HepG2 (cell line): Measurements from ENCODE around the gene CCDC117. TPM values are rescaled to one million over a fixed set of nuclear protein-coding genes. Genes with fewer than 3 reads are reported as not detected.

Experiments used
- AHR ChIP-seq: IDR thresholded peaks from 2 replicates; pipeline ENCODE4 v1.6.1; 2018; ENCODE audit warnings: missing genetic modification reagents, missing compliant biosample characterization
- ARHGAP35 ChIP-seq: sonication (generic); formaldehyde crosslinking; IDR thresholded peaks from 2 replicates; pipeline ENCODE4 v1.9.0; 2022; ENCODE audit warnings: mild to moderate bottlenecking, inconsistent platforms, moderate library complexity, missing genetic modification reagents, borderline replicate concordance
- BCLAF1 ChIP-seq: fragments of 450-650 bp; IDR thresholded peaks from 2 replicates; pipeline ENCODE4 v1.6.1; 2017; ENCODE audit warnings: mild to moderate bottlenecking
- CBFB ChIP-seq: sonication (generic); formaldehyde crosslinking; IDR thresholded peaks from 2 replicates; pipeline ENCODE4 v1.4.0; 2020; ENCODE audit warnings: missing genetic modification reagents
- CHD4 ChIP-seq: fragments of 200-600 bp; sonication (generic); IDR thresholded peaks from 2 replicates; pipeline ENCODE4 v1.7.0; 2017; ENCODE audit warnings: mild to moderate bottlenecking, low read length, borderline replicate concordance
- ETV6 ChIP-seq: sonication (generic); formaldehyde crosslinking; conservative IDR thresholded peaks from 2 replicates; pipeline ENCODE4 v1.4.0; 2020; ENCODE audit warnings: missing genetic modification reagents
- FOXK2 ChIP-seq: fragments of 450-650 bp; IDR thresholded peaks from 2 replicates; pipeline ENCODE4 v1.6.1; 2016
- GATA4 ChIP-seq: sonication (generic); IDR thresholded peaks from 2 replicates; pipeline ENCODE4 v1.6.1; 2016; ENCODE audit warnings: antibody characterized with exemption, low read depth, borderline replicate concordance
- GRHL1 ChIP-seq: sonication (generic); formaldehyde crosslinking; conservative IDR thresholded peaks from 2 replicates; pipeline ENCODE4 v1.8.0; 2022; ENCODE audit warnings: missing genetic modification reagents
- KLF12 ChIP-seq: sonication (generic); formaldehyde crosslinking; IDR thresholded peaks from 2 replicates; pipeline ENCODE4 v1.4.0; 2020; ENCODE audit warnings: missing genetic modification reagents, borderline replicate concordance
- NR2F6 ChIP-seq, 2 experiments: IDR thresholded peaks; 2 replicates each; pipeline ENCODE4 v1.6.1; 2016; ENCODE audit warnings: antibody characterized with exemption in 1 of 2, mild to moderate bottlenecking in 1 of 2
- PATZ1 ChIP-seq: sonication (generic); formaldehyde crosslinking; IDR thresholded peaks from 2 replicates; pipeline ENCODE4 v1.4.0; 2020; ENCODE audit warnings: missing genetic modification reagents
- SMAD3 ChIP-seq: sonication (generic); formaldehyde crosslinking; IDR thresholded peaks from 2 replicates; pipeline ENCODE4 v1.4.0; 2020; ENCODE audit warnings: missing genetic modification reagents
- SRSF1 ChIP-seq: fragments of 200-400 bp; formaldehyde crosslinking; optimal IDR thresholded peaks from 2 replicates; pipeline ENCODE3; 2017; ENCODE audit warnings: mild to moderate bottlenecking, low read depth, low read length, moderate library complexity
- STAG1 ChIP-seq: sonication (generic); formaldehyde crosslinking; IDR thresholded peaks from 2 replicates; pipeline ENCODE4 v1.4.0; 2020; ENCODE audit warnings: missing genetic modification reagents
- TAF15 ChIP-seq: fragments of 200-400 bp; formaldehyde crosslinking; IDR thresholded peaks from one replicate; pipeline ENCODE4 v1.6.1; 2018; ENCODE audit warnings: mild to moderate bottlenecking, low read depth, low read length; ENCODE audit not compliant: poor library complexity, severe bottlenecking
- TFDP1 ChIP-seq: IDR thresholded peaks from 2 replicates; pipeline ENCODE4 v1.6.1; 2016; ENCODE audit warnings: missing compliant biosample characterization, missing genetic modification reagents, borderline replicate concordance
- THAP7 ChIP-seq: sonication (generic); formaldehyde crosslinking; IDR thresholded peaks from 2 replicates; pipeline ENCODE4 v1.8.1; 2023; ENCODE audit warnings: mild to moderate bottlenecking, missing genetic modification reagents
- ZNF17 ChIP-seq: sonication (generic); formaldehyde crosslinking; IDR thresholded peaks from 2 replicates; pipeline ENCODE4 v1.5.0; 2020; ENCODE audit warnings: mild to moderate bottlenecking, missing genetic modification reagents
- ZNF205 ChIP-seq: IDR thresholded peaks from 2 replicates; pipeline ENCODE4 v1.6.1; 2018; ENCODE audit warnings: missing biosample characterization, missing genetic modification reagents
- ZNF335 ChIP-seq: sonication (generic); formaldehyde crosslinking; IDR thresholded peaks from 2 replicates; pipeline ENCODE4 v1.4.0; 2020; ENCODE audit warnings: missing genetic modification reagents
- ZNF543 ChIP-seq: sonication (generic); formaldehyde crosslinking; IDR thresholded peaks from 2 replicates; pipeline ENCODE4 v1.4.0; 2020; ENCODE audit warnings: mild to moderate bottlenecking, missing genetic modification reagents
- polyA plus RNA-seq, 8 experiments: library from polyadenylated mRNA; depleted of rRNA in 3 of 8; stranded (reverse) in 7 of 8; unstranded in 1 of 8; fragments of >200 nt; fragmentation: Illumina TruSeq in 4 of 8; extraction: Trizol in 4 of 8; gene quantifications; 2 replicates each; pipeline versions ENCODE4 v1.2.1 to v1.2.3, GENCODE V29; 2011 to 2016; ENCODE audit warnings: low read depth in 4 of 8, missing spikeins in 1 of 8, mixed read lengths in 1 of 8; ENCODE audit not compliant: insufficient read depth in 1 of 8
- total RNA-seq, 5 experiments: library from RNA; depleted of rRNA; stranded (reverse); fragments of >200 nt; fragmentation: Illumina TruSeq; extraction: Trizol; gene quantifications; 2 replicates each; pipeline ENCODE4 v1.2.3, GENCODE V29; 2016; ENCODE audit warnings: low read depth in 1 of 5

The CCDC117 gene
- total and polyA plus RNA-seq, 2 of the 13 experiments (the other 11 are each of a cell fraction or from before 2014, with no cell fraction given), result 12.6 to 34.2 TPM

- TF ChIP-seq BCLAF1, result no peak
- peak; percentile 33; the same call in 1 of the 2 replicates for TF ChIP-seq GATA4
- TF ChIP-seq STAG1 (CRISPR knock-in tag), result no peak
- no peak for TF ChIP-seq PATZ1 (CRISPR knock-in tag)
- TF ChIP-seq ZNF543 (CRISPR knock-in tag), result no peak
- TF ChIP-seq ZNF17 (CRISPR knock-in tag), result no peak
- no peak for TF ChIP-seq GRHL1 (CRISPR knock-in tag)
- TF ChIP-seq NR2F6 (IDR thresholded peaks at IDR 0.05), result peak; percentile 72; the same call in 1 of the 2 replicates
- peak; percentile 35; the same call in 1 of the 2 replicates for TF ChIP-seq NR2F6 (CRISPR knock-in tag; IDR thresholded peaks at IDR 0.05)
- no peak for TF ChIP-seq ZNF205
- no peak for TF ChIP-seq AHR (CRISPR knock-in tag)
- no peak for TF ChIP-seq KLF12 (CRISPR knock-in tag)
- 0 out of 2 replicates have a peak, but pooled peaks have one; percentile 31 for TF ChIP-seq ZNF335 (CRISPR knock-in tag)
- TF ChIP-seq ARHGAP35 (CRISPR knock-in tag), result no peak
- TF ChIP-seq CHD4, result 0 out of 2 replicates have a peak, but pooled peaks have one; percentile 22
- TF ChIP-seq THAP7 (CRISPR knock-in tag), result no peak
- no peak for TF ChIP-seq ETV6 (CRISPR knock-in tag)
- TF ChIP-seq CBFB (CRISPR knock-in tag), result peak; percentile 98
- no peak for TF ChIP-seq TFDP1
- TF ChIP-seq FOXK2, result 0 out of 2 replicates have a peak, but pooled peaks have one; percentile 22
- TF ChIP-seq TAF15, result no peak
- TF ChIP-seq SRSF1, result no peak
- no peak for TF ChIP-seq SMAD3 (CRISPR knock-in tag)
These were observed 12.5 kb upstream of the CCDC117 start (continued) for GRCh38 chr22:28759861-28760560.
